ENCODE data around the gene TRAF3IP1.
"Not testable (repeated sequence)": the region's sequence is repeated elsewhere in the genome, so short reads cannot be mapped to it uniquely, and the experiment has no call there.

Gene TRAF3IP1

DNA sequence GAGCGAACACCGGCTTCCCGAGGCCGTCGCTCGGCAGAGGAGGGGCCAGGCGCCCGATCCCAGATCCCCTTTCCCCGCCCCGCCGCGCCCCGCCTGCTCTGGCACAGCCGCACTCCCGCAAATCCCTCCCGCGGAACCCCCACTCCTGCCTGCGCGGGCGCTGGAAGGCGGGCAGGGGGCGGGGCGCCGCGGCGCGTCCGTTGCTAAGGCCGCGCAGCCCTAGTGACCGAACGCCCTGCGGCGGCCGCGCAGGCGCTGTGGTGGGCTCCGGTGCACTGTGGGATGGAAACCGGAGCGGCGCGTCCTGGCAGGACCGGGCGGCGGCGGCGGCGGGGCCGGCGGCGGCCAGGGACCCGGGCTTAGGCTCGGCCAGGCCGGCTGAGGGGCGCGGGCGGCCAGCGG is at the start of gene TRAF3IP1:
TRAF3IP1 (plus strand) TSS at position 273 of the 402 bp plus-strand sequence. CDS start 145 bp downstream, outside the sequence.
- peak; percentile 25 to 97 (median 87) for DNase-seq

DNA sequence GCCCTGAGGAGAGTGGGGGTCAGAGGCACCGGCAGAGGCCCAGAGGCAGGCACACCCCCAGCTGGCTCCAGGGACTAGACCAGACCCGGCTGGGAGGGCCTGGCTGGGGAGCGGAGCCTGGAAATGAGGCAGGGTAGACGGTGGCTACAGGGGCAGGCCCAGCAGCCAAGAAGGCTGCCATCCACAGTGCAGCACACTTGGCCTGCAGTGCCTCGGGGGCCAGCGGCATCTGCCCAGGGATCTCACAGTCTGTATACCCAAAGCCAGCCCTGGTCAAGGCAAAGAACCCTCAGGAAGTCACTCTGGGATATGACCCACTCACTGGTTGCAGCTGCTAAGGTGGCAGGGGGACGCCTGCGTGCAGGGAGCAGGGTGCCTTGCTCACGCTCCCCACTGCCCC is 49.7 kb upstream of the TRAF3IP1 start:
- DNase-seq: no peak

DNA sequence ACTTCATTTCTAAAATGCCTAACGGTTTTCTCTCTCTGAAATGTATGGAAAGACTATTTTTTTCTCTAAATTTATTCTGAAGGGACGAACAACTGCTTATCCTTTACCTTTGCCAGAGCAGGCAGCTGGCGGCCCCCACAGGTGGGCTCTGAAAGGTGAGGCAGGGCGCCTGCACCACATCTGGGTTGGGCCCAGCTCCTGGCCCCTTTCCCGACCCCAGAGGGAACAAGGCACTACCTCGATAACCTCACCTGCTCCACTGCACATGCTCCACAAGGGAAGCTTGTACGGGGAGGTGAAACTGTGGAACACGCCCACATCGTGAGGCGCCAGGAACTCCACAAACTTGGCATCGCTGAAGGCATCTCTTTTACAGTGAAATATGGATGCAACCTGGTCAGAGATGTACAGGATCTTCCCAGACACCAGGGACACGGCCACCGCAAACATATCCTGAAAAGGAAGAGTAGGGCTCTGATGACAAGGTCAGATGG is 49.2 kb upstream of the TRAF3IP1 start:
- no peak for DNase-seq

GRCh38 chr2:238271686-238272085 is 48.6 kb upstream of the TRAF3IP1 start:
- DNase-seq: not testable (repeated sequence)

DNA sequence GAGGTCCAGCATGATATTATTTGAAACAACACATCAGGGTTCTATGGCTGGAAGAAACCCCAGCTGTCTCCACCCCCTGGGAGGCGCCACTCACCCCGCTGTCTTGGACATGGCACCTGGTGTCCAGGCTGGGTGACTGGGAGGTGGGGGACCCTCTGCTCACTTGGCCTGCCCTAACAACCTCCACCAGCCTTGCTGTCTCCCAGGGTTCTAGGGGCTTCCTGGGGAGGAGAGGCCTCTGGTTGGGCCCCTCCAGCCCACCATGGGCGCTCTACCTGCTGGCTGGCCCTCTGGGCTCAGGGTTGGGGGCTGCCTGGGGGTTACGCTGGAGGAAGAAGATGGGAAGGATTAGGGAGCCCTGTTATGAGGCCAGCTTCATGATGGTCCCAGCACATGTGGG is 48.2 kb upstream of the TRAF3IP1 start:
- DNase-seq: no peak

GRCh38 chr2:238273433-238273832 is 46.9 kb upstream of the TRAF3IP1 start:
- DNase-seq: not testable (repeated sequence)

- DNase-seq: no peak
These were observed 46.0 kb upstream of the TRAF3IP1 start for GRCh38 chr2:238274152-238274865.

DNA sequence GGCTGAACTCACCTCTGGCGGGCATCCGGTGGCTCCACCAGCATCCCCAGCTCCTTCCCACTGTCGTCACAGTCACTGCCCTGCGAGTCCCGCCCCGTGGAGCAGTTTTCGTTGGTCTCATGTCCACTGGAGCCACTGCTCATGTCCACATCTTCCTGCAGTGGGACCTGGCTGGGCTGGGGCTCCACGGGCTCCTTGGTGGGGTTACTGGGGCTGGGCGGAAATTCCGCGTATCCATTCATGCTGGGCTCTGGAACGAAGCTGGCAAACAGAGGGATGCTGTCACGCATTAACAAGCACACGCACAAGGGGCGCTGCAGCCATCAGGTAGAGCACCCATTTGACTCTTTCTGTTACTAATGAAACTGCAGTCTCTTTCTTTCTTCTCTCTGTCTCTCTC is 42.6 kb upstream of the TRAF3IP1 start:
- no peak for DNase-seq

DNA sequence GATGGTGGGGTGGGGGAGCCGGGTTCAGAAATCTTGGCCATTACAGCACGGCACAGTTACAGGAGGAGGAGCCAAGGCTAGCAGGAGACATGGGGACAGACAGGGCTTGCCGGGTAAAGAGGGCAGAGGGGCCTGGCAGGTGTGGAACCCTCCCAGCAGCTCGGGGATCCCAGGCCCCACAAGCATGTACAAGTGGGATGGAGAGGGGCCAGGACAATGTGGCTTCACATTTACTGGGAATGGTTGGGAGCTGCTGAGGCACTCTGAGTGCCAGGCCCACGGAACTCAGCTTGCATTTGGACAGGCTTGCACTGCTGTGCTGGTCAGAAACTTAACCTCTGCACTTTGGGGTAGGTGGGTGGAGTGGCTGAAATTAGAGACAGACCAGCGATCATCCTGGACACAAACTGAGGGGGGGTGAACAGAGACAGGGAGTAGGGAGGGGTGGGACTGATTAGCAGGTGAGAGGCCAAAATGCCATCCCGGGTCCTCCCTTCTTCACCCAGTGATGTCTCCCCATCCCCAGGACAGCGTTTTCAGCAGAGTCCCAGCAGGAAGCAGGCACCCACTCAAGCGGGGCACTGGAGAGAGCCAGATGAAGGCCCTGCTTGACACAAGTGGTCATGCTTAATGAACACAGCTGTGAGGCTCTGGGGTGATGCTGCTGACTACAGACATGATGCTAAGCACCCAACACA is 41.5 kb upstream of the TRAF3IP1 start:
- DNase-seq: no peak

DNA sequence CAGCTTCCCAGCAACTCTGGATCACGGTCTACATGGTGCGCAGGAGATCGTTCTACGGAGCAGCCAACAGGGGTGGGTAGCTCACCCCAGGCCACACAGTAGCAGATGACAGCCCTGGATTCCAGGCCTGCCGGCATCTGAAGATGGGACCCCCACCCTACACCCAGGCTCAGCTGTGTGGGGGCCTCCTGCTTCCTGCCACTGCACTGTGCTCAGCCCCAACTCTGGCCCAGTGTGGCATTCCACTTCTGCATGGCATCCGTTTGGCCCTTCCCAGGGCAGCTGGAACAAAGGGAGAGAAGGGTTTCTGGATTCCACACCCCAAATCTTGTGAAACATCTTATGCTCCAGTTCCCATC is 41.0 kb upstream of the TRAF3IP1 start:
- no peak for DNase-seq

DNA sequence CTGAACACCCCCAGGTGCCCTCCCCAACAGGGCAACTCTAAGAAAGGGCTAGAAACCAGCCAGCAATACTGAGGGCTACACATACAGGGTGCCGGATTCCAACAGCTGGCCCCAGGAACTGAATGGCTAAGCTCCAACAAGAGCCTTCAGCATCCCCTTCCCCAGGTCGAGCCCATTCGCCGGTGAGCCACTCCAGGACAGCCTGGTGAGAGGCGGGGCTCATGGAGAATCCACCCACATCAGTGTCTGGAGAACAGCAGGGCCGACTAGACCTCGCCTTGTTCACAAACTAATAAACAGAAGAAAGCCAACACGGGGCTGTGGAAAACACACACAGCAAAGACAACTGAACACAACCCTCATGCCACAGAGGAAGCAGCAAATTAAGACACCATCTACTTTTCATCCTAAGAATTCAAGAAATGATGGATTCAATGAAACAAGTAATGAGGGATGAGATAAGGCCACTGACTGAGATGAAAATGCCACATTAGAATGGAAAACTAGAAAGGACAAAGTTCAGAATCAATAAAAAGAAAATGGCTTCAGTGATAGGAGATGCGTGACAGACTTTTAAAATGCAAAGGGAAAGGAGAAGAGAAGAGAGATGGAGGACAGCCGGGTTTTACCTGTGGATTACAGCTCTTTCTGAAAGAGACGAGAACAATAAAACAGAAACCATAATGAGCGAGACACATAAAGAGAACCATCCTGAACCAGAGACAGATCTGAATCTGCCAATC is 40.1 kb upstream of the TRAF3IP1 start:
- DNase-seq: no peak

DNA sequence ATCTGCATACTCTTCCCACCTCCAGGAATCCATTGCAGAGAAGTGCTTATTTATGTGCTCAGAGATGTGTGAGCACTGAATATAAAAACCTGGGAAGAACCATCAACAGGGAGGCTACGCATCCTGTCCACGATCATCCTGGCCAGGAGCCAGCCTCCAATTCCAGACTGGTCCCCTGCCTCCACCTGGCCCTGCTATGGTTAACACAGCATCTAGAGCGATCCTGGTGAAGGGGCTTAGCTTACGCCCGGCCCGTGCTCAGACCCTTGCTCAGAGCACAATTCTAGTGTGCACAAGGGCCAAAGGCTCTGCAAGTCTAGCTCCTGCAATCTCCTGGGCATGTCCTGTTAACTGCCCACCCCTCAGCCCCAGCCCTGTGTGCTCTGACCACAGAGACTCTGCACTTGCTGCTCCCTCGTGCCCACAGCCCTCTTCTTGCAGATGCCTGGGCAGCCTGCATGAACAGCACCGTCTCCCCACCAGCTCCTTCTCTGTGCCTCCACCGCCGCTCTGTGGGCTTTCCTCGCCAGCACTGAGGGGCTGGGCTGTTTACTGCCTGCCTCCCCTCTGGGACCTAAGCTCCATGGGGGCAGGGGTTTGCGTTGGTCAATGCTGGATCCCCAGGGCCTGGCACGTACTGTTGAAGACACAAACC is 38.4 kb upstream of the TRAF3IP1 start:
- no peak for DNase-seq

DNA sequence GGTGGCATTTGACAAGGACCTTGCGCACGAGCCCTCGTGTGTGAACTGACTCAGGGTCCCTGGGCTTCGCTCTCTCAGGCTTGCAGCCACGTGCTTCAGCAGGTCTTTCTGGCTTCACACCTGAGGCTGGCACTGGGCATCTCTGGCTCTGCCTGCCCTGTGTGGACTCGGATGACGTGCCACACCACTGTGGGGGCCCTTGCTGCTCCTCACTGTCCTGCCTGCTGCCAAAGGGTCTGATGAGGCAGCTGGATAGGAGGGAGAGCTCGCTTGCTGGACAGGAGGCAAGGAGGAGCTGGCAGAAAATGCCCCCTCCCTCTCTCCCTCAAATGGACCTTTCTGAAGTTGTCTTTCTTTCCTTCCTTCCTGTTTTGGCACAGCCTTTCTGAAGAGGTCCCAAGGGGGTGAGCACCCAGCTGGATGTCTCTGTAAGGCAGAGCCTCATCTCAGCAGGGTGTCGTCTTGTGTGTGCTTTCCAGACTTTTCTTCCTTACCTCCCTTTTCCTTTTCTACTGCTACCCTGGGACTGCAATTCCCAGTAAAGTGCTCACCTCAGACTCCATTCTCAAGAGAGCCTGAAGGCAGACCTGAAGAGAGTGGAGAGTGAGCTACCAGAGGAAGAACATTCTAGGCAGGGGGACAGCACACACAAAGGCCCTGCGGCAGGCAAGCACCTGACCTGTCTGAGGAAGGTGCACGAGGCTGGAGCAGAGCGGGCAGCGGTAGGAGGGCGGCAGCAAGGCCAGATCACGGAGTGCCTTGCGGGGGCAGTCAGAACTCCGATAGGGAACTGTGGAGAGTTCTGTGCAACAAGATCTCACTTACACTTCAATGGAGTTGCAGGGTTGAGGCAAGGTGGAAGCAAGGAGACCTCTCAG is 37.2 kb upstream of the TRAF3IP1 start:
- no peak for DNase-seq

DNA sequence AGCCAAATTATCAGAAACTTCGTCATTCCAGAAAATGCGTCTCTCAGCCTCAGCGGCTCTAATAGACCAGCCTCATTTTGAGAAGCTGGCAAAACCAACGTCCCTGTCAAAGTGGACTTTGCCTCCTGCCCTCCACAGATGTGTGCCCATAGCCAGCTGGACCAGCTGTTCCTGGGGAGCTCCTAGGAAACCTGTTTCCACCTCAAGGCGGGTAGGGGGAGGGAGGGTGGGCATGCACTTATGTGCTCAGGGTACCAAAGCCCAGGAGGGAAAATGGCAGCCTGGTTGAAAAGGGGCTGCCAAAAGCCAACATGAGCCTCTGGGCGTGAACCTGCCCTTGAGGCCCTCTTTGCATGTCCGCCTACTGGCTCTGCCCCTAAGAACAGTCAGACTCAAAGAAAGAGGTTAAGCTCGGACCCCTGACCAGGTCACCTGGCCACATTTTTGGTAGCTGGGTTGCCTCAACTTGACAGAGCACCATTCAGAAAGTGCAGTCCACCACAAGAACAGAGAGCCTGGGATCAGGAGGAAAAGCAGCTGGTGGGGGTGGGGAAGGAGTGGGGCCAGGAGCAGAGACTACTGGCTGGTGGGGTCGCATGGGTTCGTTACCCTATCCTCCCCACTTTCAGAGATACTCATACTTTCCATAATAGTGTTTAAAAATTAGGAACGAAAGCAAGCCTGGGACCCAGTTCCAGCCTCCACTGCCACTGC is 35.4 kb upstream of the TRAF3IP1 start:
- DNase-seq: no peak

DNA sequence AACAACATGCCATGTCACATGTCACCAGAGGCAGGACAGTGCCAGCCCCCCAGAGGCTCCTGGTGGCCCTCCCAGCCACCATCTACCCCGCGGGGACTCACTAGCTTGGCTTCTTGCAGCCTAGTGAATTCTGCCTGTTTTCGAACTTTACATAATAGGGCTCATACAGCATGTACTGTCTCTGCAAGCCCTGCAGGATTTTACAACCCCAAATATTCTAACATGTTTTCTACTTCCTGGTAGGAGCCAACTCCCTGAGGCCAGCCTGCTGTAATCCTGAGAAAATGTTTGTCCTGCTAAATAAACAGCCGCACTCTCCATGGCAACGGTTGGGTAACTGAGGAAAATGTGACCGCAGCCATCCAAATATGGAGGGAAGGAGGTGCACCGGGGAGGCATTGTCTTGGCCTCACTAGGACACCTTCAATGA is 34.6 kb upstream of the TRAF3IP1 start:
- peak in 9 of 56 donors; percentile 11 to 42 (median 30) for DNase-seq

DNA sequence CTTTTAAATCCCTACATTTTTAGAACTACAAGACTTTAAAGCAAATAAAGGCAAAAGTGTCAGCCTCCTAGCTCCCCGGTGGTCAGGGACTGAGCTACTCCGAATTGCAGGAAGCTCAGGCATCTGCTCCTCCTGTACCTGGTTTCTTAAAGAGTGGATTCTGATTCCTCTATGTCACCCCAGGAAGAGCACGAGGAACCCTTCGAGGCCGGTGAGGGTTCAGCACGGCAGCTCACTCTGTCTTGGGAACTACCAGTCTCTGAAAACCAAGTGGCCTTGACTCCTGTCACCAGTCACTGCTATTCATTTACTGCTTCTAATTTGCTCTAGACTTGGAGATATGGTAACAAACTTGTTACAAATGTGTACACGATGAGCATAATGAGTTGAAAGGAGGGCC is 34.2 kb upstream of the TRAF3IP1 start:
- peak in 1 of 56 donors; percentile 20 for DNase-seq

- peak in 14 of 56 donors; percentile 9 to 42 (median 26) for DNase-seq
These were observed 33.8 kb upstream of the TRAF3IP1 start for GRCh38 chr2:238286551-238286950.

GRCh38 chr2:238286987-238287736 is 33.2 kb upstream of the TRAF3IP1 start:
- peak in 31 of 56 donors; percentile 14 to 79 (median 43) for DNase-seq
